ENCODE measurements around the gene PRKAG2. TPM values are rescaled to one million over a fixed set of nuclear protein-coding genes. Genes with fewer than 3 reads are reported as not detected.
A peak's percentile ranks its signal among the peaks of the same experiment; 100 is the strongest.

The PRKAG2 gene
- total RNA-seq, 1 experiment from 2014 or later: 73.9 TPM

DNA sequence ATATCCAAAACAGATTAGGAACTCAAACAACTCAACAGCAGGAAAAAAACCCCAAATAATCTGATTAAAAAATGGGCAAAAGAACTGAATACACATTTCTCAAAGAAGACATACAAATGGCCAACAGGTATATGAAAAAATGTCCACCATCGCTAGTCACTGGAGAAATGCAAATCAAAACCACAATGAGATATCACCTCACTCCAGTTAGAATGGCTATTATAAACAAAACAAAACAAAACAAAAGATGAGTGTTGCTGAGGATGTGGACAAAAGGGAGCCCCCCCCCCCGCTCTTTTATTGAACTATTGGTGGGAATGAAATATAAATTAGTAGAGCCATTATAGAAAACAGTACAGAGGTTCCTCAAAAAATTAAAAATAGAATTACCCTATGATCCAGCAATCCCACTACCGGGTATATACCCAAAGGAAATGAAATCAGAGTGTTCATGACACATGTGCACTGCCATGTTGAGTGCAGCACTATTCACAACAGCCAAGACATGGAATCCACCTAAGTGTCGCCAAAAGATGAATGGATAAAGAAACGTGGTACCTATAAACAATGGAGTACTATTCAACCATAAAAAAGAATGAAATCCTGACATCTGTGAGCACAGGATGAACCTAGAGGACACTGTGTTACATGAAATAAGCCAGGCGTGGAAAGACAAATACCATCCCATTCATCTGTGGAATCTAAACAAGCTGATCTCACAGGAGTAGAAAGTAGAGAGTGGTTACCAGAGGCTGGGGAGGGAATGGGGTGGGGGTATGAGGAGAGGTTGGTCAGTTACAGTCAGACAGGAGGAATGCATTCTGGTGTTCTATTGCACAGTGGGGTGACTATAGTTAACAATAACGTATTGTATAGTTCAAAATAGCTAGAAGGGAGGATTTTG, 279.1 kb downstream of the PRKAG2 start:
- Mint-ChIP-seq H3K4me1 (ENCODE audit: insufficient read depth, unreplicated experiment) (peaks cover 57% of the 10 kb centered on the region), H3K27ac (ENCODE audit: low read depth, unreplicated experiment) (peak overlapping the region; percentile 68), H3K27me3 (ENCODE audit: insufficient read depth, unreplicated experiment) (no peaks in the 10 kb centered on the region), H3K36me3 (ENCODE audit: insufficient read depth, unreplicated experiment) (peaks cover 64% of the 10 kb centered on the region), H3K9me3 (ENCODE audit: unreplicated experiment) (no peaks in the 10 kb centered on the region), H3K4me3 (ENCODE audit: unreplicated experiment) (no peak overlapping the region)
- intact Hi-C loops (cut with micrococcal nuclease): no loop called here
- TF ChIP-seq, protein P1, sequence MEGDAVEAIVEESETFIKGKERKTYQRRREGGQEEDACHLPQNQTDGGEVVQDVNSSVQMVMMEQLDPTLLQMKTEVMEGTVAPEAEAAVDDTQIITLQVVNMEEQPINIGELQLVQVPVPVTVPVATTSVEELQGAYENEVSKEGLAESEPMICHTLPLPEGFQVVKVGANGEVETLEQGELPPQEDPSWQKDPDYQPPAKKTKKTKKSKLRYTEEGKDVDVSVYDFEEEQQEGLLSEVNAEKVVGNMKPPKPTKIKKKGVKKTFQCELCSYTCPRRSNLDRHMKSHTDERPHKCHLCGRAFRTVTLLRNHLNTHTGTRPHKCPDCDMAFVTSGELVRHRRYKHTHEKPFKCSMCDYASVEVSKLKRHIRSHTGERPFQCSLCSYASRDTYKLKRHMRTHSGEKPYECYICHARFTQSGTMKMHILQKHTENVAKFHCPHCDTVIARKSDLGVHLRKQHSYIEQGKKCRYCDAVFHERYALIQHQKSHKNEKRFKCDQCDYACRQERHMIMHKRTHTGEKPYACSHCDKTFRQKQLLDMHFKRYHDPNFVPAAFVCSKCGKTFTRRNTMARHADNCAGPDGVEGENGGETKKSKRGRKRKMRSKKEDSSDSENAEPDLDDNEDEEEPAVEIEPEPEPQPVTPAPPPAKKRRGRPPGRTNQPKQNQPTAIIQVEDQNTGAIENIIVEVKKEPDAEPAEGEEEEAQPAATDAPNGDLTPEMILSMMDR (IDR thresholded peaks at IDR 0.05; ENCODE audit: unreplicated experiment): no peak
- peak; percentile 37 for DNase-seq (ENCODE audit: unreplicated experiment)
- ChIA-PET POLR2A (interaction anchor here (1.0 to 4.3 kb wide), 3 partner anchors 8 to 35 kb away, joined by 3 to 37 read pairs (median 4); no protein-coding TSS in a partner anchor), CTCF (interaction anchor here (0.6 to 0.7 kb wide), 3 partner anchors 95 to 163 kb away, joined by 3 read pairs; no protein-coding TSS in a partner anchor)
- BruUV-seq (replicated peaks): no TSS peak

DNA sequence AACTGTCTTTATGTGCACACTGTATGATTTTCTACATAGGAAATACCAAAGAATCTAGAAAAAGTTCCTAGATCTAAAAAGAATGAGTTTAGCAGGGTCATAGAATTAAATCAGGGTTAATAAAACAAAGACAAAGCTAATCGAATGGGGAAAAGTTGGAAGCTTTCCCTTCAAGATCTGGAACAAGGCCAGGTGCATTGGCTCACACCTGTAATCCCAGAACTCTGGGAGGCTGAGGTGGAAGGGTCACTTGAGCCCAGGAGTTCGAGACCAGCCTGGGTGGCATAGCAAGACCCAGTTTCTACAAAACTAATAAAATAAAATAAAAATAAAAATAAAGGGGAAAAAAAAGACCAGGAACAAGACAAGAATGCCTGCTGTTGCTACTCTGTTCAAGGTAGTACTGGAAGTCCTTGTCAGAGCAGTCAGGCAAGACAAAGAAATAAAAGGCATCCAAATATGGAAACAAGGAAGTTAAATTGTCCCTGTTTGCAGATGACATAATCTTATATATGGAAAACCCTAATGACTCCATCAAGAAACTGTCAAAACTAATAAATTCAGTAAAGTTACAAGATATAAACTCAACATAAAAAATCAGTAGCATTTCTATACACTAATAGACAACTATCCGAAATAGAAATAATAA, 281.1 kb downstream of the PRKAG2 start:
- Mint-ChIP-seq H3K27me3 (ENCODE audit: insufficient read depth, unreplicated experiment) (no peaks in the 10 kb centered on the region), H3K4me3 (ENCODE audit: unreplicated experiment) (no peak overlapping the region), H3K36me3 (ENCODE audit: insufficient read depth, unreplicated experiment) (peaks cover 55% of the 10 kb centered on the region), H3K4me1 (ENCODE audit: insufficient read depth, unreplicated experiment) (peaks cover 51% of the 10 kb centered on the region), H3K9me3 (ENCODE audit: unreplicated experiment) (no peaks in the 10 kb centered on the region), H3K27ac (ENCODE audit: low read depth, unreplicated experiment) (no peak overlapping the region)
- DNase-seq (ENCODE audit: unreplicated experiment): peak; percentile 28
- no TSS peak for BruUV-seq (replicated peaks)
- intact Hi-C loops (cut with micrococcal nuclease): no loop called here
- TF ChIP-seq, protein P1 (IDR thresholded peaks at IDR 0.05; ENCODE audit: unreplicated experiment): no peak
- ChIA-PET POLR2A (interaction anchor here (1.0 to 2.0 kb wide), 3 partner anchors 14 to 37 kb away, joined by 3 to 4 read pairs (median 3); no protein-coding TSS in a partner anchor), CTCF (interaction anchor here (0.7 to 1.6 kb wide), 5 partner anchors 27 to 235 kb away, joined by 3 to 7 read pairs (median 3); no protein-coding TSS in a partner anchor)

- H3K4me3 Mint-ChIP-seq (ENCODE audit: unreplicated experiment): no peak overlapping the region
- peaks cover 64% of the 10 kb centered on the region for H3K36me3 Mint-ChIP-seq (ENCODE audit: insufficient read depth, unreplicated experiment)
- POLR2A ChIA-PET: interaction anchor here (0.6 to 1.1 kb wide), 5 partner anchors 8 to 583 kb away, joined by 3 to 4 read pairs (median 3); no protein-coding TSS in a partner anchor
- BruUV-seq (replicated peaks): no TSS peak
- no peaks in the 10 kb centered on the region for H3K27me3 Mint-ChIP-seq (ENCODE audit: insufficient read depth, unreplicated experiment)
- H3K9me3 Mint-ChIP-seq (ENCODE audit: unreplicated experiment): no peaks in the 10 kb centered on the region
- TF ChIP-seq, protein P1 (IDR thresholded peaks at IDR 0.05; ENCODE audit: unreplicated experiment): no peak
- H3K4me1 Mint-ChIP-seq (ENCODE audit: insufficient read depth, unreplicated experiment): peaks cover 27% of the 10 kb centered on the region
- intact Hi-C loops (cut with micrococcal nuclease): no loop called here
- peak; percentile 84 for DNase-seq (ENCODE audit: unreplicated experiment)
- no peak overlapping the region for H3K27ac Mint-ChIP-seq (ENCODE audit: low read depth, unreplicated experiment)
- CTCF ChIA-PET: interaction anchor here (0.7 to 0.8 kb wide), 2 partner anchors 72 to 167 kb away, joined by 3 read pairs; no protein-coding TSS in a partner anchor
Observed at GRCh38 chr7:151592868-151593486, 283.9 kb downstream of the PRKAG2 start.
